HepG2 (cell line): ENCODE measurements around the gene CCDC33. TPM values are rescaled to one million over a fixed set of nuclear protein-coding genes. Genes with fewer than 3 reads are reported as not detected.

Source experiments
- ATF7 ChIP-seq, 2 experiments: fragments of 450-650 bp in 1 of 2; sonication (generic) in 1 of 2; formaldehyde crosslinking in 1 of 2; IDR thresholded peaks; 2 replicates each; pipeline versions ENCODE4 v1.4.0 to v1.6.1; 2016 to 2020; ENCODE audit warnings: antibody characterized with exemption in 1 of 2, mild to moderate bottlenecking in 1 of 2, missing genetic modification reagents in 1 of 2
- FOXJ3 ChIP-seq: sonication (generic); formaldehyde crosslinking; IDR thresholded peaks from 2 replicates; pipeline ENCODE4 v1.4.0; 2020; ENCODE audit warnings: missing genetic modification reagents, mild to moderate bottlenecking, borderline replicate concordance
- GPN1 ChIP-seq: sonication (generic); formaldehyde crosslinking; IDR thresholded peaks from 2 replicates; pipeline ENCODE4 v1.5.1; 2020; ENCODE audit warnings: missing genetic modification reagents, borderline replicate concordance
- HOXA5 ChIP-seq: sonication (generic); formaldehyde crosslinking; IDR thresholded peaks from 2 replicates; pipeline ENCODE4 v1.4.0; 2020; ENCODE audit warnings: missing genetic modification reagents
- KMT2A ChIP-seq: sonication (generic); formaldehyde crosslinking; IDR thresholded peaks from 2 replicates; pipeline ENCODE4 v1.4.0; 2020; ENCODE audit warnings: missing genetic modification reagents
- MEIS1 ChIP-seq: sonication (generic); formaldehyde crosslinking; IDR thresholded peaks from 2 replicates; pipeline ENCODE4 v1.9.0; 2021; ENCODE audit warnings: mild to moderate bottlenecking, missing genetic modification reagents, moderate library complexity, borderline replicate concordance
- NCOA5 ChIP-seq: sonication (generic); formaldehyde crosslinking; IDR thresholded peaks from 2 replicates; pipeline ENCODE4 v1.4.0; 2020; ENCODE audit warnings: missing genetic modification reagents
- NR1H2 ChIP-seq: sonication (generic); formaldehyde crosslinking; IDR thresholded peaks from 2 replicates; pipeline ENCODE4 v1.8.1; 2022; ENCODE audit warnings: low read depth, missing genetic modification reagents, borderline replicate concordance
- PITX1 ChIP-seq: sonication (generic); formaldehyde crosslinking; IDR thresholded peaks from 2 replicates; pipeline ENCODE4 v1.5.1; 2020; ENCODE audit warnings: mild to moderate bottlenecking, missing genetic modification reagents
- PPARG ChIP-seq: conservative IDR thresholded peaks from 2 replicates; pipeline ENCODE4 v1.6.1; 2016; ENCODE audit warnings: missing biosample characterization, missing genetic modification reagents
- RAD21 ChIP-seq: fragments of 450-650 bp; formaldehyde crosslinking; IDR thresholded peaks from 2 replicates; pipeline ENCODE4 v1.5.0; 2020; ENCODE audit warnings: mild to moderate bottlenecking
- RBAK ChIP-seq: sonication (generic); formaldehyde crosslinking; IDR thresholded peaks from 2 replicates; pipeline ENCODE4 v1.5.1; 2020; ENCODE audit warnings: mild to moderate bottlenecking, missing genetic modification reagents
- REPIN1 ChIP-seq: sonication (generic); formaldehyde crosslinking; IDR thresholded peaks from 2 replicates; pipeline ENCODE4 v1.8.0; 2022; ENCODE audit warnings: missing genetic modification reagents, low read depth, mild to moderate bottlenecking, borderline replicate concordance
- RFX1 ChIP-seq: fragments of 450-650 bp; IDR thresholded peaks from 2 replicates; pipeline ENCODE4 v1.6.1; 2017
- RFXAP ChIP-seq: sonication (generic); formaldehyde crosslinking; IDR thresholded peaks from 2 replicates; pipeline ENCODE4 v1.4.0; 2020; ENCODE audit warnings: missing genetic modification reagents, borderline replicate concordance
- RXRA ChIP-seq: sonication (generic); formaldehyde crosslinking; IDR thresholded peaks from 2 replicates; pipeline ENCODE4 v1.5.1; 2020; ENCODE audit warnings: missing genetic modification reagents
- SRY ChIP-seq: sonication (generic); formaldehyde crosslinking; IDR thresholded peaks from 2 replicates; pipeline ENCODE4 v1.8.0; 2022; ENCODE audit warnings: mild to moderate bottlenecking, missing genetic modification reagents
- SUZ12 ChIP-seq: fragments of 150-350 bp; IDR thresholded peaks from 2 replicates; pipeline ENCODE4 v1.6.1; 2014; ENCODE audit warnings: low read depth, low read length
- THYN1 ChIP-seq: sonication (generic); formaldehyde crosslinking; IDR thresholded peaks from 2 replicates; pipeline ENCODE4 v1.8.1; 2023; ENCODE audit warnings: low read depth, mild to moderate bottlenecking, moderate library complexity, missing genetic modification reagents, borderline replicate concordance
- TMF1 ChIP-seq: sonication (generic); formaldehyde crosslinking; IDR thresholded peaks from 2 replicates; pipeline ENCODE4 v1.8.1; 2022; ENCODE audit warnings: low read depth, missing genetic modification reagents
- ZBTB3 ChIP-seq: sonication (generic); formaldehyde crosslinking; IDR thresholded peaks from 2 replicates; pipeline ENCODE4 v1.4.0; 2020; ENCODE audit warnings: low read depth, mild to moderate bottlenecking, moderate library complexity, missing genetic modification reagents, borderline replicate concordance
- ZNF30 ChIP-seq: sonication (generic); formaldehyde crosslinking; IDR thresholded peaks from 2 replicates; pipeline ENCODE4 v1.5.0; 2020; ENCODE audit warnings: mild to moderate bottlenecking, missing genetic modification reagents
- ZNF317 ChIP-seq: sonication (generic); formaldehyde crosslinking; IDR thresholded peaks from 2 replicates; pipeline ENCODE4 v1.5.0; 2020; ENCODE audit warnings: mild to moderate bottlenecking, missing genetic modification reagents
- ZNF326 ChIP-seq: sonication (generic); formaldehyde crosslinking; IDR thresholded peaks from 2 replicates; pipeline ENCODE4 v1.4.0; 2020; ENCODE audit warnings: missing genetic modification reagents, borderline replicate concordance
- ZNF589 ChIP-seq: sonication (generic); formaldehyde crosslinking; conservative IDR thresholded peaks from 2 replicates; pipeline ENCODE4 v1.8.0; 2022; ENCODE audit warnings: mild to moderate bottlenecking, moderate library complexity, missing genetic modification reagents
- ZNF747 ChIP-seq: sonication (generic); formaldehyde crosslinking; IDR thresholded peaks from 2 replicates; pipeline ENCODE4 v1.8.1; 2023; ENCODE audit warnings: missing genetic modification reagents, mild to moderate bottlenecking, borderline replicate concordance
- polyA plus RNA-seq, 8 experiments: library from polyadenylated mRNA; depleted of rRNA in 3 of 8; stranded (reverse) in 7 of 8; unstranded in 1 of 8; fragments of >200 nt; fragmentation: Illumina TruSeq in 4 of 8; extraction: Trizol in 4 of 8; gene quantifications; 2 replicates each; pipeline versions ENCODE4 v1.2.1 to v1.2.3, GENCODE V29; 2011 to 2016; ENCODE audit warnings: low read depth in 4 of 8, missing spikeins in 1 of 8, mixed read lengths in 1 of 8; ENCODE audit not compliant: insufficient read depth in 1 of 8
- total RNA-seq, 5 experiments: library from RNA; depleted of rRNA; stranded (reverse); fragments of >200 nt; fragmentation: Illumina TruSeq; extraction: Trizol; gene quantifications; 2 replicates each; pipeline ENCODE4 v1.2.3, GENCODE V29; 2016; ENCODE audit warnings: low read depth in 1 of 5
- TF ChIP-seq, protein P1 (sequence below): sonication (generic); formaldehyde crosslinking; IDR thresholded peaks from 2 replicates; pipeline ENCODE4 v1.5.0; 2020; ENCODE audit warnings: mild to moderate bottlenecking, missing genetic modification reagents, borderline replicate concordance

The CCDC33 gene
- total and polyA plus RNA-seq, 2 of the 13 experiments (the other 11 are each of a cell fraction or from before 2014, with no cell fraction given), result 0.30 TPM; not detected in 1

DNA sequence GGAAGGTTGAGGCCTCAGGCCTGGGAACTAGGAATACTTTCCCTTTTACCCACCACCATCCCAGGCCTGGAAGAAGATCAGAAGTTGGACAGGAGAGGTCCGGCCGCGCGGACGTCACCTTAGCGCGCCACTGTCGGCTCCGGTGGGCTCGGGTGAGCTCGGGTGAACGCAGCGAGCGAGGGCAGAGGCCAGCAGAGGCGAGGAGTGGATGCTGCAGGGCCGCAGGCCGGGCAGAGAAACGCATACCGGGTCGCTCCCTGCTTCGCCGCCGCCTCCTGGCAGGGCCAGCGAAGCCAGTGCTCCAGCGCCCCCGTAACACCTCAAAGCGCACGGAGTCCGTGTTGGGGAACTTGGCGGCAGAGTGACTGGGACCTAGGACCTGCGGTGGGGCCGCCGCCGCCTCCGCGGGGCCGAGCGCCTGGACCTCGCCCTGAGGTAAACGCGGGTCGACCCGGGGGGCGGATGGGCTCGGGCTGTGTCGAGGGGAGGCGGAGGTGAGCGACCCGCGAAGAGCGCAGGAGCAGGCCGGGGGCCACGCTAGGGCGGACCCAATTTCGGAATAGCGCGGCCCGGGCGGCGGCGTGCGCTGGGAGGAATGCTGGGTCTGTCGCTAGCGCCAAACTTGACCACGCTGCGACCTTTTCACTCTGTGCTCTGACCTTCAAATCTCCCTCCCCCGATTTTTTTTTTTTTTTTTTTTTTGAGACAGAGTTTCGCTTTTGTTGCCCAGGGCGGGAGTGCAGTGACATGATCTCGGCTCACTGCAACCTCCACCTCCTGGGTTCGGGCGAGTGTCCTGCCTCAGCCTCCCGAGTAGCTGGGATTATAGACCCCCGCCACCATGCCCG is 129.7 kb downstream of the CCDC33 start (continued):
- TF ChIP-seq, protein P1, sequence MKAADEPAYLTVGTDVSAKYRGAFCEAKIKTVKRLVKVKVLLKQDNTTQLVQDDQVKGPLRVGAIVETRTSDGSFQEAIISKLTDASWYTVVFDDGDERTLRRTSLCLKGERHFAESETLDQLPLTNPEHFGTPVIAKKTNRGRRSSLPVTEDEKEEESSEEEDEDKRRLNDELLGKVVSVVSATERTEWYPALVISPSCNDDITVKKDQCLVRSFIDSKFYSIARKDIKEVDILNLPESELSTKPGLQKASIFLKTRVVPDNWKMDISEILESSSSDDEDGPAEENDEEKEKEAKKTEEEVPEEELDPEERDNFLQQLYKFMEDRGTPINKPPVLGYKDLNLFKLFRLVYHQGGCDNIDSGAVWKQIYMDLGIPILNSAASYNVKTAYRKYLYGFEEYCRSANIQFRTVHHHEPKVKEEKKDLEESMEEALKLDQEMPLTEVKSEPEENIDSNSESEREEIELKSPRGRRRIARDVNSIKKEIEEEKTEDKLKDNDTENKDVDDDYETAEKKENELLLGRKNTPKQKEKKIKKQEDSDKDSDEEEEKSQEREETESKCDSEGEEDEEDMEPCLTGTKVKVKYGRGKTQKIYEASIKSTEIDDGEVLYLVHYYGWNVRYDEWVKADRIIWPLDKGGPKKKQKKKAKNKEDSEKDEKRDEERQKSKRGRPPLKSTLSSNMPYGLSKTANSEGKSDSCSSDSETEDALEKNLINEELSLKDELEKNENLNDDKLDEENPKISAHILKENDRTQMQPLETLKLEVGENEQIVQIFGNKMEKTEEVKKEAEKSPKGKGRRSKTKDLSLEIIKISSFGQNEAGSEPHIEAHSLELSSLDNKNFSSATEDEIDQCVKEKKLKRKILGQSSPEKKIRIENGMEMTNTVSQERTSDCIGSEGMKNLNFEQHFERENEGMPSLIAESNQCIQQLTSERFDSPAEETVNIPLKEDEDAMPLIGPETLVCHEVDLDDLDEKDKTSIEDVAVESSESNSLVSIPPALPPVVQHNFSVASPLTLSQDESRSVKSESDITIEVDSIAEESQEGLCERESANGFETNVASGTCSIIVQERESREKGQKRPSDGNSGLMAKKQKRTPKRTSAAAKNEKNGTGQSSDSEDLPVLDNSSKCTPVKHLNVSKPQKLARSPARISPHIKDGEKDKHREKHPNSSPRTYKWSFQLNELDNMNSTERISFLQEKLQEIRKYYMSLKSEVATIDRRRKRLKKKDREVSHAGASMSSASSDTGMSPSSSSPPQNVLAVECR, result peak; percentile 61; the same call in 1 of the 2 replicates
- TF ChIP-seq REPIN1 (CRISPR knock-in tag) (peak; percentile 56; the same call in 1 of the 2 replicates), NCOA5 (no peak), ZNF317 (no peak), ZNF30 (no peak), RFXAP (CRISPR knock-in tag) (no peak), SRY (CRISPR knock-in tag) (0 out of 2 replicates have a peak, but pooled peaks have one; percentile 39), MEIS1 (CRISPR knock-in tag) (no peak), ZNF747 (CRISPR knock-in tag) (no peak), RFX1 (no peak), SUZ12 (no peak), HOXA5 (CRISPR knock-in tag) (no peak), TMF1 (peak; percentile 71; the same call in 1 of the 2 replicates), ATF7 (IDR thresholded peaks at IDR 0.05) (no peak), ATF7 (CRISPR knock-in tag; IDR thresholded peaks at IDR 0.05) (no peak), NR1H2 (CRISPR knock-in tag) (no peak), RBAK (CRISPR knock-in tag) (no peak), RAD21 (CRISPR knock-in tag) (no peak), THYN1 (CRISPR knock-in tag) (no peak), KMT2A (CRISPR knock-in tag) (peak; percentile 71), RXRA (peak; percentile 74), GPN1 (CRISPR knock-in tag) (no peak), PITX1 (CRISPR knock-in tag) (no peak), PPARG (CRISPR knock-in tag) (no peak), ZNF589 (CRISPR knock-in tag) (no peak), ZBTB3 (CRISPR knock-in tag) (no peak), ZNF326 (no peak), FOXJ3 (CRISPR knock-in tag) (no peak)
